Astrocyte (in vitro differentiated cells and primary cell): ENCODE measurements around the gene OPA1. TPM values are rescaled to one million over a fixed set of nuclear protein-coding genes. Genes with fewer than 3 reads are reported as not detected.

Source experiments
- DNase-seq: peaks from one replicate; pipeline ENCODE4 v3.0.0-alpha.2; 2010; ENCODE audit warnings: low read depth
- FAIRE-seq: peaks from 2 replicates; lab custom pipeline; 2011; peaks lifted over from hg19 to GRCh38; lab: Jason Lieb, UNC
- H2AFZ ChIP-seq: 2 replicates; pipeline ENCODE4 v1.6.0; 2012; ENCODE audit warnings: low read depth, low read length, inconsistent platforms
- H3K27ac ChIP-seq: 2 replicates; pipeline ENCODE4 v1.5.1; 2011; ENCODE audit warnings: low read depth, low read length, inconsistent platforms
- H3K27me3 ChIP-seq: 2 replicates; pipeline ENCODE4 v1.6.0; 2011; ENCODE audit warnings: low read length, inconsistent platforms; ENCODE audit not compliant: insufficient read depth
- H3K36me3 ChIP-seq: 2 replicates; pipeline ENCODE4 v1.5.1; 2011; ENCODE audit warnings: low read length, inconsistent platforms; ENCODE audit not compliant: insufficient read depth
- H3K4me1 ChIP-seq: 2 replicates; pipeline ENCODE4 v1.5.1; 2011; ENCODE audit warnings: low read length, inconsistent platforms; ENCODE audit not compliant: insufficient read depth
- H3K4me2 ChIP-seq: 2 replicates; pipeline ENCODE4 v1.6.0; 2012; ENCODE audit warnings: low read length, inconsistent platforms
- H3K4me3 ChIP-seq: 2 replicates; pipeline ENCODE4 v1.5.1; 2011; ENCODE audit warnings: low read depth, mild to moderate bottlenecking, low read length, inconsistent platforms; ENCODE audit not compliant: insufficient read depth
- H3K79me2 ChIP-seq: 2 replicates; pipeline ENCODE4 v1.6.0; 2012; ENCODE audit warnings: mild to moderate bottlenecking, low read length, inconsistent platforms; ENCODE audit not compliant: insufficient read depth
- H3K9ac ChIP-seq: 2 replicates; pipeline ENCODE4 v1.6.0; 2012; ENCODE audit warnings: mild to moderate bottlenecking, low read length, inconsistent platforms
- H3K9me3 ChIP-seq: 2 replicates; pipeline ENCODE4 v1.5.1; 2012; ENCODE audit warnings: low read depth, mild to moderate bottlenecking, low read length, inconsistent platforms; ENCODE audit not compliant: insufficient read depth
- H4K20me1 ChIP-seq: 2 replicates; pipeline ENCODE4 v1.6.0; 2012; ENCODE audit warnings: low read length, inconsistent platforms; ENCODE audit not compliant: insufficient read depth
- H3K27ac Mint-ChIP-seq: one replicate; pipeline ENCODE4 v1.8.0; 2021; ENCODE audit warnings: mild to moderate bottlenecking, mixed read lengths; ENCODE audit not compliant: unreplicated experiment
- H3K27me3 Mint-ChIP-seq: one replicate; pipeline ENCODE4 v1.8.0; 2021; ENCODE audit warnings: low read depth, mixed read lengths; ENCODE audit not compliant: unreplicated experiment
- H3K36me3 Mint-ChIP-seq: one replicate; pipeline ENCODE4 v1.8.0; 2021; ENCODE audit warnings: low read depth, mixed read lengths; ENCODE audit not compliant: unreplicated experiment
- H3K4me1 Mint-ChIP-seq: one replicate; pipeline ENCODE4 v1.8.0; 2021; ENCODE audit warnings: low read depth, mixed read lengths; ENCODE audit not compliant: unreplicated experiment
- H3K4me3 Mint-ChIP-seq: one replicate; pipeline ENCODE4 v1.8.0; 2021; ENCODE audit warnings: mild to moderate bottlenecking, moderate library complexity, mixed read lengths; ENCODE audit not compliant: unreplicated experiment
- H3K9me3 Mint-ChIP-seq: one replicate; pipeline ENCODE4 v1.8.0; 2021; ENCODE audit warnings: mild to moderate bottlenecking, mixed read lengths; ENCODE audit not compliant: unreplicated experiment
- CTCF ChIP-seq: IDR thresholded peaks from 2 replicates; pipeline ENCODE4 v1.5.1; 2011; ENCODE audit warnings: low read depth, mild to moderate bottlenecking, inconsistent platforms, low read length, moderate library complexity; ENCODE audit not compliant: insufficient read depth
- EZH2 ChIP-seq: IDR thresholded peaks from 2 replicates; pipeline ENCODE4 v1.6.1; 2012; ENCODE audit warnings: mild to moderate bottlenecking, low read length, inconsistent platforms; ENCODE audit not compliant: insufficient read depth
- total RNA-seq: library from RNA; stranded (reverse); gene quantifications from 2 replicates; pipeline ENCODE4 v1.2.1, GENCODE V29; 2021

OPA1 gene
- total RNA-seq, 1 donor from 2014 or later: 61.8 TPM

GRCh38 chr3:193574488-193575070 is 18.4 kb upstream of the OPA1 start:
- Mint-ChIP-seq H3K9me3 (no peaks in the 10 kb centered on the region), H3K27me3 (no peaks in the 10 kb centered on the region)
- no peaks in the 10 kb centered on the region for H3K4me1 ChIP-seq

GRCh38 chr3:193585530-193585929 is 7.5 kb upstream of the OPA1 start:
- no peaks in the 10 kb centered on the region for H3K9me3 Mint-ChIP-seq
- H3K9ac ChIP-seq: no peak overlapping the region
- no peak for TF ChIP-seq CTCF
- TF ChIP-seq EZH2: no peak
- H3K27ac ChIP-seq: no peak overlapping the region
- H4K20me1 ChIP-seq: no peaks in the 10 kb centered on the region
- no peaks in the 10 kb centered on the region for H3K79me2 ChIP-seq
- H3K36me3 Mint-ChIP-seq: no peaks in the 10 kb centered on the region
- H3K27me3 Mint-ChIP-seq: no peaks in the 10 kb centered on the region
- no peak overlapping the region for H3K4me3 ChIP-seq
- H3K9me3 ChIP-seq: no peaks in the 10 kb centered on the region
- DNase-seq (no peak), FAIRE-seq (no peak)
- H3K4me1 Mint-ChIP-seq: peaks cover 6% of the 10 kb centered on the region
- H3K4me2 ChIP-seq: no peak overlapping the region
- H3K36me3 ChIP-seq: no peaks in the 10 kb centered on the region
- H3K27me3 ChIP-seq: no peaks in the 10 kb centered on the region
- no peak overlapping the region for H2AFZ ChIP-seq
- no peak overlapping the region for H3K4me3 Mint-ChIP-seq
- H3K4me1 ChIP-seq: peaks cover 6% of the 10 kb centered on the region
- no peak overlapping the region for H3K27ac Mint-ChIP-seq

More at GRCh38 chr3:193574488-193575070, 18.4 kb upstream of the OPA1 start:
- Histone ChIP-seq H3K27me3 (no peaks in the 10 kb centered on the region), H3K9me3 (no peaks in the 10 kb centered on the region), H3K79me2 (no peaks in the 10 kb centered on the region), H4K20me1 (no peaks in the 10 kb centered on the region), H3K9ac (no peak overlapping the region), H3K27ac (no peak overlapping the region), H3K4me3 (no peak overlapping the region), H2AFZ (no peak overlapping the region), H3K36me3 (no peaks in the 10 kb centered on the region), H3K4me2 (no peak overlapping the region)
- Mint-ChIP-seq H3K4me1 (peaks cover 13% of the 10 kb centered on the region), H3K27ac (no peak overlapping the region), H3K4me3 (no peak overlapping the region), H3K36me3 (no peaks in the 10 kb centered on the region)
- DNase-seq (no peak), FAIRE-seq (no peak)
- TF ChIP-seq CTCF (no peak), EZH2 (no peak)

GRCh38 chr3:193586526-193586925 is 6.5 kb upstream of the OPA1 start:
- no peak for FAIRE-seq

More at GRCh38 chr3:193586526-193586925, 6.5 kb upstream of the OPA1 start:
- no peaks in the 10 kb centered on the region for H3K27me3 Mint-ChIP-seq
- no peak for DNase-seq
- H3K27ac Mint-ChIP-seq: no peak overlapping the region
- no peaks in the 10 kb centered on the region for H3K36me3 Mint-ChIP-seq
- H3K27me3 ChIP-seq: no peaks in the 10 kb centered on the region
- H3K36me3 ChIP-seq: no peaks in the 10 kb centered on the region
- peaks cover 6% of the 10 kb centered on the region for H3K4me1 Mint-ChIP-seq
- TF ChIP-seq EZH2 (no peak), CTCF (no peak)
- H3K4me3 ChIP-seq: no peak overlapping the region
- no peak overlapping the region for H2AFZ ChIP-seq
- no peak overlapping the region for H3K4me3 Mint-ChIP-seq
- H3K79me2 ChIP-seq: no peaks in the 10 kb centered on the region
- H3K9ac ChIP-seq: no peak overlapping the region
- no peak overlapping the region for H3K4me2 ChIP-seq
- no peak overlapping the region for H3K27ac ChIP-seq
- H3K9me3 Mint-ChIP-seq: no peaks in the 10 kb centered on the region
- no peaks in the 10 kb centered on the region for H4K20me1 ChIP-seq
- H3K4me1 ChIP-seq: peaks cover 8% of the 10 kb centered on the region
- no peaks in the 10 kb centered on the region for H3K9me3 ChIP-seq
